GF-D8 (cell line): Measurements from ENCODE around the gene KATNAL1.
"Not testable (repeated sequence)": the region's sequence is repeated elsewhere in the genome, so short reads cannot be mapped to it uniquely, and the experiment has no call there.

Source experiments
- DNase-seq: peaks from one replicate; lab custom pipeline; 2025; lab: John Stamatoyannopoulos, UW

Gene KATNAL1

GRCh38 chr13:30211745-30212144 lies 95.6 kb downstream of the KATNAL1 start:
- no peak for DNase-seq

- DNase-seq, result no peak
Observed at GRCh38 chr13:30204564-30204963, 102.8 kb downstream of the KATNAL1 start.

GRCh38 chr13:30196025-30196424 lies 111.3 kb downstream of the KATNAL1 start:
- no peak for DNase-seq

GRCh38 chr13:30194906-30195305 lies 112.4 kb downstream of the KATNAL1 start:
- no peak for DNase-seq

GRCh38 chr13:30193279-30194234 lies 113.8 kb downstream of the KATNAL1 start:
- no peak for DNase-seq

- DNase-seq, result no peak
Observed at GRCh38 chr13:30192320-30193093, 114.8 kb downstream of the KATNAL1 start.

GRCh38 chr13:30191491-30192100 lies 115.8 kb downstream of the KATNAL1 start:
- DNase-seq, result no peak

GRCh38 chr13:30186634-30187415 lies 120.5 kb downstream of the KATNAL1 start:
- no peak for DNase-seq

GRCh38 chr13:30181888-30182651 lies 125.3 kb downstream of the KATNAL1 start:
- no peak for DNase-seq

GRCh38 chr13:30179597-30180276 lies 127.6 kb downstream of the KATNAL1 start:
- DNase-seq, result no peak

GRCh38 chr13:30178976-30179375 lies 128.4 kb downstream of the KATNAL1 start:
- DNase-seq, result no peak

GRCh38 chr13:30175166-30175565 lies 132.2 kb downstream of the KATNAL1 start:
- DNase-seq, result no peak

- not testable (repeated sequence) for DNase-seq
Observed at GRCh38 chr13:30174250-30174649, 133.1 kb downstream of the KATNAL1 start.

GRCh38 chr13:30173303-30173610 lies 134.1 kb downstream of the KATNAL1 start:
- DNase-seq, result no peak

GRCh38 chr13:30172593-30173302 lies 134.6 kb downstream of the KATNAL1 start:
- DNase-seq, result no peak

GRCh38 chr13:30170569-30170968 lies 136.8 kb downstream of the KATNAL1 start:
- no peak for DNase-seq

GRCh38 chr13:30169442-30169841 lies 137.9 kb downstream of the KATNAL1 start:
- no peak for DNase-seq

- DNase-seq, result no peak
Observed at GRCh38 chr13:30165796-30166195, 141.6 kb downstream of the KATNAL1 start.

- no peak for DNase-seq
Observed at GRCh38 chr13:30165071-30165470, 142.3 kb downstream of the KATNAL1 start.

- DNase-seq, result no peak
Observed at GRCh38 chr13:30164146-30164545, 143.2 kb downstream of the KATNAL1 start.
